ENCODE data around the gene ZNF740.

DNA sequence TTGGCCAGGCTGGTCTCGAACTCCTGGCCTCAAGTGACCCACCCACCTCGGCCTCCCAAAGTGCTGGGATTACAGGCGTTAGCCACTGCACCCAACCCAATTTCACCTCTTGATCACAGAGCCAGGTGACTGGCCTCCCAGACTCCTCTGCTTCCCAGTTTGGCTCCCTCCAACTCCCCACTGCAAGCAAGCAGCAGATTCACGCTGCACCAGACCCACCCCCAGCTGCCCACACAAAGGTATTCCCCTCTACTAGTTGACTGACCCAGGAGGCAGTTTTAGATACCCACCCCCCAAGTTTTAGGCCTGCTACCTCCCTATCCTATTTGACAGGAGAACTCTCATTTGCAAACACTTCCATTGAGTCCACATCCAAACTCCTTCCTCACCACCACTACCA is 46.3 kb downstream of the ZNF740 start:
- TF ChIP-seq TCF7L2 (IDR thresholded peaks at IDR 0.05; ENCODE audit: borderline replicate concordance, extremely low read depth, insufficient read depth, insufficient read length) (no peak), POLR2A (IDR thresholded peaks at IDR 0.05; ENCODE audit: borderline replicate concordance, extremely low read depth, insufficient read depth, insufficient read length) (no peak), EZH2 (IDR thresholded peaks at IDR 0.05) (no peak)
- TF ChIP-seq, protein P1, sequence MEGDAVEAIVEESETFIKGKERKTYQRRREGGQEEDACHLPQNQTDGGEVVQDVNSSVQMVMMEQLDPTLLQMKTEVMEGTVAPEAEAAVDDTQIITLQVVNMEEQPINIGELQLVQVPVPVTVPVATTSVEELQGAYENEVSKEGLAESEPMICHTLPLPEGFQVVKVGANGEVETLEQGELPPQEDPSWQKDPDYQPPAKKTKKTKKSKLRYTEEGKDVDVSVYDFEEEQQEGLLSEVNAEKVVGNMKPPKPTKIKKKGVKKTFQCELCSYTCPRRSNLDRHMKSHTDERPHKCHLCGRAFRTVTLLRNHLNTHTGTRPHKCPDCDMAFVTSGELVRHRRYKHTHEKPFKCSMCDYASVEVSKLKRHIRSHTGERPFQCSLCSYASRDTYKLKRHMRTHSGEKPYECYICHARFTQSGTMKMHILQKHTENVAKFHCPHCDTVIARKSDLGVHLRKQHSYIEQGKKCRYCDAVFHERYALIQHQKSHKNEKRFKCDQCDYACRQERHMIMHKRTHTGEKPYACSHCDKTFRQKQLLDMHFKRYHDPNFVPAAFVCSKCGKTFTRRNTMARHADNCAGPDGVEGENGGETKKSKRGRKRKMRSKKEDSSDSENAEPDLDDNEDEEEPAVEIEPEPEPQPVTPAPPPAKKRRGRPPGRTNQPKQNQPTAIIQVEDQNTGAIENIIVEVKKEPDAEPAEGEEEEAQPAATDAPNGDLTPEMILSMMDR (IDR thresholded peaks at IDR 0.05 in 2 of 3, conservative IDR thresholded peaks at IDR 0.05 in 1 of 3; ENCODE audit: borderline replicate concordance in 1 of 3, insufficient read depth in 1 of 3, low read depth in 2 of 3, low read length in 2 of 3), result no peak
